Testis (tissue), 2 donors: Measurements from ENCODE around the gene CROT.

Experiments
- POLR2A ChIP-seq: fragments of 450-650 bp; IDR thresholded peaks from one replicate; pipeline ENCODE4 v1.6.1; 2017; ENCODE audit warnings: antibody characterized with exemption, mild to moderate bottlenecking, moderate library complexity
- TF ChIP-seq, protein P1 (sequence below), 3 experiments: fragments of 450-650 bp in 2 of 3; fragments of 200-600 bp in 1 of 3; sonication (generic) in 1 of 3; IDR thresholded peaks; one replicate each; pipeline ENCODE4 v1.5.1; 2016 to 2019; ENCODE audit warnings: antibody characterized with exemption in 3 of 3, mild to moderate bottlenecking in 2 of 3, moderate library complexity in 1 of 3

DNA sequence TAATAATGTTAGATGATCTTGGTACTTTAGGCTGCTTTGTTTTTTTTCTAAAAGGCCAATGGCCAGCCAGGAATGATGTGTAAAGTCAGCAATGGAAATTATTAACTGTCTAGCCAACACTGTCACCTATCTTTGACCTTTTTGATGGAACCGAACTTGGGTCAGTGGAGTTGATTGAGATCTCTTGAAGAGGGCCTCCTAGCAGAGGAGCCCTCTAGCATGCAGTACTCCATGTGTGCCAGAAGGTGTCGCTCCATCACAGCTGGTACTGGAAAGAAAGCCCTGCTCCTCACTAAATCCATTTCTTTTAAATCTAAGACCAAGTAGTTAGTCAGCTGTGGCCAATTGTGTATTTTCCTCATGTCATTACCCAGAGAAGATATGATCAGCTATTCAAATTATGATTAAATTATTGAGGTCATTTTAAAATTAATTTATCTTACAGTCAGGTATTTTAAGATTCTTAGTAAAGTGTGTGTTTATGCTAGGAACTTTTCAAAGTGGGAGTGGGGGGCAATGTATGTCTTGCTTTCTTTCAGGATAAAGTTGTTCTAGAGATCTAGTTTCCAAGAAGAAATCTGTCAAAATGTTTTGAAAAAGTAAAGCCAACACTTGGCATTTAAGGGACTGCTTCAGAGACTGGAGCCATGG, 33.1 kb upstream of the CROT start:
- TF ChIP-seq, protein P1, sequence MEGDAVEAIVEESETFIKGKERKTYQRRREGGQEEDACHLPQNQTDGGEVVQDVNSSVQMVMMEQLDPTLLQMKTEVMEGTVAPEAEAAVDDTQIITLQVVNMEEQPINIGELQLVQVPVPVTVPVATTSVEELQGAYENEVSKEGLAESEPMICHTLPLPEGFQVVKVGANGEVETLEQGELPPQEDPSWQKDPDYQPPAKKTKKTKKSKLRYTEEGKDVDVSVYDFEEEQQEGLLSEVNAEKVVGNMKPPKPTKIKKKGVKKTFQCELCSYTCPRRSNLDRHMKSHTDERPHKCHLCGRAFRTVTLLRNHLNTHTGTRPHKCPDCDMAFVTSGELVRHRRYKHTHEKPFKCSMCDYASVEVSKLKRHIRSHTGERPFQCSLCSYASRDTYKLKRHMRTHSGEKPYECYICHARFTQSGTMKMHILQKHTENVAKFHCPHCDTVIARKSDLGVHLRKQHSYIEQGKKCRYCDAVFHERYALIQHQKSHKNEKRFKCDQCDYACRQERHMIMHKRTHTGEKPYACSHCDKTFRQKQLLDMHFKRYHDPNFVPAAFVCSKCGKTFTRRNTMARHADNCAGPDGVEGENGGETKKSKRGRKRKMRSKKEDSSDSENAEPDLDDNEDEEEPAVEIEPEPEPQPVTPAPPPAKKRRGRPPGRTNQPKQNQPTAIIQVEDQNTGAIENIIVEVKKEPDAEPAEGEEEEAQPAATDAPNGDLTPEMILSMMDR (IDR thresholded peaks at IDR 0.05), result peak; percentile 86 to 99 (median 93)
- no peak for TF ChIP-seq POLR2A
